H1 (cell line): ENCODE data around the gene MYOG. TPM values are rescaled to one million over a fixed set of nuclear protein-coding genes. Genes with fewer than 3 reads are reported as not detected.

Experiments
- CTCF ChIA-PET: fragments of 300-600 bp; sonication (Branson Sonifier 250); formaldehyde crosslinking; loops from one replicate; lab custom pipeline; 2021; ENCODE audit not compliant: partially characterized antibody; lab: Charles Lee
- POLR2A ChIA-PET: fragments of 300-600 bp; sonication (Branson Sonifier 250); formaldehyde crosslinking; loops from one replicate; lab custom pipeline; 2021; ENCODE audit warnings: inconsistent platforms; ENCODE audit not compliant: partially characterized antibody; lab: Charles Lee
- DNase-seq, 2 experiments: peaks; one replicate each; pipeline versions ENCODE4 v3.0.0 to v3.0.0-alpha.2; 2010 to 2022; ENCODE audit warnings: low spot score in 2 of 2, low read depth in 1 of 2, mixed read lengths in 1 of 2
- FAIRE-seq: peaks from 2 replicates; lab custom pipeline; 2011; peaks lifted over from hg19 to GRCh38; lab: Jason Lieb, UNC
- H2AFZ ChIP-seq: 2 replicates; pipeline ENCODE4 v1.8.1; 2012; ENCODE audit warnings: low read length, inconsistent platforms
- H2AK5ac ChIP-seq: 2 replicates; pipeline ENCODE4 v1.6.1; 2013; ENCODE audit warnings: low read depth, low read length
- H2BK120ac ChIP-seq: replicated peaks from 2 replicates; pipeline ENCODE3; 2013; ENCODE audit warnings: low read depth, low read length, inconsistent platforms
- H2BK12ac ChIP-seq: 2 replicates; pipeline ENCODE4 v1.6.1; 2013; ENCODE audit warnings: low read depth, low read length
- H2BK15ac ChIP-seq: 2 replicates; pipeline ENCODE4 v1.6.1; 2013; ENCODE audit warnings: low read length
- H2BK20ac ChIP-seq: 2 replicates; pipeline ENCODE4 v1.6.1; 2013; ENCODE audit warnings: low read length
- H2BK5ac ChIP-seq: 2 replicates; pipeline ENCODE4 v1.6.1; 2013; ENCODE audit warnings: low read depth, low read length
- H3K14ac ChIP-seq: 2 replicates; pipeline ENCODE4 v1.6.1; 2013; ENCODE audit warnings: inconsistent platforms; ENCODE audit not compliant: insufficient read length
- H3K18ac ChIP-seq: 2 replicates; pipeline ENCODE4 v1.6.1; 2013; ENCODE audit warnings: low read length; ENCODE audit errors: extremely low read depth
- H3K23ac ChIP-seq: 2 replicates; pipeline ENCODE4 v1.6.1; 2013; ENCODE audit warnings: inconsistent platforms; ENCODE audit not compliant: insufficient read length
- H3K23me2 ChIP-seq: 2 replicates; pipeline ENCODE4 v1.6.1; 2013; ENCODE audit warnings: low read depth, low read length
- H3K27ac ChIP-seq: 2 replicates; pipeline ENCODE4 v1.6.1; 2011; ENCODE audit warnings: low read depth, low read length, inconsistent platforms
- H3K27me3 ChIP-seq, 4 experiments: replicated peaks in 1 of 4; 1 replicate in 1 of 4; 2 replicates in 3 of 4; pipeline versions ENCODE4 v1.6.1 to v1.8.1; 2011 to 2013; ENCODE audit warnings: low read length in 3 of 4, mild to moderate bottlenecking in 3 of 4, inconsistent platforms in 2 of 4, mixed read lengths in 2 of 4, moderate library complexity in 1 of 4; ENCODE audit not compliant: control insufficient read depth in 3 of 4, insufficient read depth in 3 of 4; ENCODE audit errors: extremely low read depth in 1 of 4
- H3K36me3 ChIP-seq, 4 experiments: 2 replicates each; pipeline versions ENCODE4 v1.6.1 to v1.8.1; 2011 to 2013; ENCODE audit warnings: mild to moderate bottlenecking in 4 of 4, low read length in 3 of 4, moderate library complexity in 2 of 4, control low read depth in 1 of 4, inconsistent platforms in 1 of 4; ENCODE audit not compliant: insufficient read depth in 4 of 4, control insufficient read depth in 2 of 4
- H3K4ac ChIP-seq: replicated peaks from 2 replicates; pipeline ENCODE3; 2013; ENCODE audit warnings: low read length, low read depth, mixed read lengths, inconsistent platforms; ENCODE audit not compliant: insufficient read length
- H3K4me1 ChIP-seq, 4 experiments: replicated peaks in 1 of 4; 1 replicate in 1 of 4; 2 replicates in 3 of 4; pipeline versions ENCODE4 v1.6.1 to v1.8.1; 2011 to 2013; ENCODE audit warnings: low read length in 3 of 4, inconsistent platforms in 2 of 4, mixed read lengths in 1 of 4; ENCODE audit not compliant: insufficient read depth in 4 of 4, control insufficient read depth in 3 of 4
- H3K4me2 ChIP-seq, 2 experiments: 2 replicates each; pipeline versions ENCODE4 v1.6.1 to v1.8.1; 2011 to 2013; ENCODE audit warnings: low read depth in 2 of 2, low read length in 2 of 2, control low read depth in 1 of 2, inconsistent platforms in 1 of 2, mild to moderate bottlenecking in 1 of 2; ENCODE audit not compliant: insufficient read depth in 1 of 2
- H3K4me3 ChIP-seq, 4 experiments: fragments of 200-600, 300-600 bp in 1 of 4; sonication (generic), shearing (Covaris generic), sonication (Bioruptor Twin) in 1 of 4; 2 replicates each; pipeline versions ENCODE4 v1.5.1 to v1.8.1; 2011 to 2016; ENCODE audit warnings: low read length in 4 of 4, low read depth in 3 of 4, control low read depth in 2 of 4, inconsistent platforms in 2 of 4, mild to moderate bottlenecking in 2 of 4, mixed read lengths in 1 of 4, moderate library complexity in 1 of 4; ENCODE audit not compliant: insufficient read depth in 2 of 4; ENCODE audit errors: extremely low read depth in 1 of 4
- H3K56ac ChIP-seq: replicated peaks from 2 replicates; pipeline ENCODE3; 2013; ENCODE audit warnings: low read depth, mild to moderate bottlenecking, mixed read lengths, low read length, inconsistent platforms; ENCODE audit not compliant: insufficient read length
- H3K79me1 ChIP-seq: 2 replicates; pipeline ENCODE4 v1.6.1; 2013; ENCODE audit warnings: low read depth, low read length, control low read depth
- H3K79me2 ChIP-seq, 2 experiments: 2 replicates each; pipeline versions ENCODE4 v1.6.1 to v1.8.1; 2012 to 2013; ENCODE audit warnings: low read length in 2 of 2, mild to moderate bottlenecking in 2 of 2, inconsistent platforms in 1 of 2; ENCODE audit not compliant: insufficient read depth in 2 of 2, control insufficient read depth in 1 of 2
- H3K9ac ChIP-seq, 4 experiments: replicated peaks in 1 of 4; 1 replicate in 1 of 4; 2 replicates in 3 of 4; pipeline versions ENCODE4 v1.6.1 to v1.8.1; 2011 to 2013; ENCODE audit warnings: low read depth in 3 of 4, low read length in 3 of 4, control low read depth in 2 of 4, mild to moderate bottlenecking in 2 of 4, moderate library complexity in 2 of 4, inconsistent platforms in 1 of 4; ENCODE audit errors: extremely low read depth in 1 of 4
- H3K9me3 ChIP-seq, 2 experiments: 2 replicates each; pipeline versions ENCODE4 v1.6.1 to v1.8.1; 2012 to 2013; ENCODE audit warnings: mild to moderate bottlenecking in 2 of 2, moderate library complexity in 2 of 2, control low read depth in 1 of 2, inconsistent platforms in 1 of 2, low read depth in 1 of 2, low read length in 1 of 2, mixed read lengths in 1 of 2; ENCODE audit not compliant: insufficient read depth in 2 of 2
- H4K20me1 ChIP-seq, 2 experiments: replicated peaks in 1 of 2; 2 replicates each; pipeline versions ENCODE3 to v1.8.1; 2011 to 2013; ENCODE audit warnings: inconsistent platforms in 2 of 2, low read length in 2 of 2, mild to moderate bottlenecking in 1 of 2; ENCODE audit not compliant: insufficient read depth in 2 of 2, control insufficient read depth in 1 of 2
- H4K5ac ChIP-seq: 2 replicates; pipeline ENCODE4 v1.6.1; 2013; ENCODE audit warnings: low read length, low read depth, mixed read lengths, inconsistent platforms; ENCODE audit not compliant: insufficient read length
- H4K8ac ChIP-seq: 2 replicates; pipeline ENCODE4 v1.8.0; 2013; ENCODE audit warnings: mild to moderate bottlenecking, moderate library complexity, low read length, inconsistent platforms; ENCODE audit not compliant: insufficient read depth; ENCODE audit errors: extremely low read depth
- H4K91ac ChIP-seq: replicated peaks from 2 replicates; pipeline ENCODE3; 2013; ENCODE audit warnings: low read length, mixed read lengths, inconsistent platforms; ENCODE audit not compliant: insufficient read length
- KDM1A ChIP-seq: fragments of 200-600, 300-600 bp; sonication (generic); IDR thresholded peaks from 2 replicates; pipeline ENCODE4 v1.7.1; 2016; ENCODE audit warnings: mild to moderate bottlenecking, low read length, borderline replicate concordance
- NANOG ChIP-seq: IDR thresholded peaks from 2 replicates; pipeline ENCODE4 v1.6.1; 2011; ENCODE audit warnings: low read length, low read depth, mild to moderate bottlenecking, inconsistent platforms; ENCODE audit not compliant: insufficient read depth, poor library complexity, severe bottlenecking
- WGBS, 2 experiments: shearing (Covaris generic) in 1 of 2; methylation state at CpG; one replicate each; pipeline versions ENCODE4 v1.1.6 to v1.1.7; 2013 to 2015; ENCODE audit warnings: low lambda C conversion rate in 2 of 2, mixed read lengths in 2 of 2, inconsistent platforms in 1 of 2, low coverage in 1 of 2, missing lambda C conversion rate in 1 of 2; ENCODE audit not compliant: insufficient replicate concordance in 2 of 2, insufficient coverage in 1 of 2, insufficient read length in 1 of 2; ENCODE audit errors: extremely low coverage in 1 of 2, missing lambda C conversion rate in 1 of 2; 5-methylcytosine and 5-hydroxymethylcytosine counted together
- polyA plus RNA-seq, 7 experiments: library from polyadenylated mRNA; depleted of rRNA in 3 of 7; stranded (reverse) in 5 of 7; unstranded in 2 of 7; fragments of >200 nt in 5 of 7; fragments of 200-250 nt in 2 of 7; gene quantifications; 1 replicate in 5 of 7; 2 replicates in 1 of 7; 4 replicates in 1 of 7; pipeline versions ENCODE4 v1.2.1 to v1.2.3, GENCODE V29; 2011 to 2013; ENCODE audit warnings: missing spikeins in 2 of 7, mixed read lengths in 2 of 7
- total RNA-seq: library from RNA; stranded (reverse); fragmentation: NEBNext Ultra II Directional; extraction: Animal tissue kit (Norgen Biotek cat#: 25700); gene quantifications from 2 replicates; pipeline ENCODE4 v1.2.1, GENCODE V29; 2021

The MYOG gene
- total and polyA plus RNA-seq, 2 of the 8 experiments (the other 6 are each of a cell fraction or from before 2014, with no cell fraction given) = not detected

GRCh38 chr1:203090421-203091198 lies 4.8 kb upstream of the MYOG start:
- Histone ChIP-seq H4K20me1 (no peaks in the 10 kb centered on the region), H3K9me3 (peaks cover 3 to 12% of the 10 kb centered on the region in 2 experiments; a peak in 2 of 4 replicates), H3K27ac (no peak overlapping the region), H3K4me2 (no peak overlapping the region), H3K79me1 (no peaks in the 10 kb centered on the region), H3K79me2 (no peaks in the 10 kb centered on the region), H4K91ac (no peak overlapping the region), H3K23ac (no peak overlapping the region), H3K18ac (no peak overlapping the region), H3K4me3 (no peak overlapping the region), H2BK120ac (no peak overlapping the region), H3K56ac (no peak overlapping the region), H2AK5ac (no peak overlapping the region), H3K36me3 (no peaks in the 10 kb centered on the region), H2BK12ac (no peak overlapping the region), H4K8ac (no peak overlapping the region), H2AFZ (no peak overlapping the region), H3K4ac (no peak overlapping the region), H3K4me1 (peaks cover 0 to 3% (median 0%) of the 10 kb centered on the region in 4 experiments; a peak in 1 of 7 replicates), H3K23me2 (peaks cover 1% of the 10 kb centered on the region; the same call in 1 of the 2 replicates), H3K27me3 (0 out of 7 replicates have a peak, but pooled peaks cover 0 to 2% (median 0%) of the 10 kb centered on the region in 4 experiments), H2BK15ac (no peak overlapping the region), H3K14ac (no peak overlapping the region), H2BK5ac (no peak overlapping the region), H3K9ac (no peak overlapping the region), H4K5ac (no peak overlapping the region), H2BK20ac (no peak overlapping the region)
- WGBS, 2 experiments = 75% methylated on average over 6 of the region's 6 CpGs; no CpG with 5 or more reads in 1 of the 2 experiments
- peak in 1 of 2 experiments; percentile 40 for DNase-seq
- ChIA-PET POLR2A (interaction anchor here (1.4 kb wide), 1 partner anchor 15 kb away, joined by 3 read pairs; no protein-coding TSS in a partner anchor), CTCF (interaction anchor here (0.6 to 16.4 kb wide), 6 partner anchors 28 to 1958 kb away, joined by 3 to 275 read pairs (median 5); partner anchors contain the start of gene ADORA1)
- no peak for FAIRE-seq
- no peak for TF ChIP-seq KDM1A
- TF ChIP-seq NANOG = no peak
